Mucosa of descending colon (tissue), 3 donors: Measurements from ENCODE around the gene GPR137. TPM values are rescaled to one million over a fixed set of nuclear protein-coding genes. Genes with fewer than 3 reads are reported as not detected.

Experiments used
- ATAC-seq: fragments of 200-7000 bp; cut with Tn5 transposase; one replicate; pipeline ENCODE4 v1.9.1; 2020; ENCODE audit warnings: mild to moderate bottlenecking, moderate library complexity
- DNase-seq, 3 donors: peaks; one replicate each; pipeline ENCODE4 v3.0.0-alpha.2; 2020
- H3K36me3 ChIP-seq: fragments of 200-600 bp; one replicate; pipeline ENCODE4 v1.8.0; 2021; ENCODE audit warnings: low read depth, mild to moderate bottlenecking
- H3K4me1 ChIP-seq: fragments of 200-600 bp; one replicate; pipeline ENCODE4 v1.8.0; 2021; ENCODE audit warnings: low read depth, mild to moderate bottlenecking
- H3K4me3 ChIP-seq: fragments of 200-600 bp; one replicate; pipeline ENCODE4 v1.8.0; 2021; ENCODE audit warnings: mild to moderate bottlenecking
- H3K9me3 ChIP-seq: fragments of 200-600 bp; one replicate; pipeline ENCODE4 v1.8.0; 2021; ENCODE audit warnings: mild to moderate bottlenecking
- CTCF ChIP-seq: fragments of 200-600 bp; IDR thresholded peaks from one replicate; pipeline ENCODE4 v1.8.0; 2022; ENCODE audit warnings: antibody characterized with exemption, mild to moderate bottlenecking
- intact Hi-C, 2 donors: fragments of 100-400 bp; cut with DNase I in 1 of 2; cut with micrococcal nuclease in 1 of 2; formaldehyde crosslinking; loops; one replicate each; pipeline versions ENCODE4 v1.11.0 to v1.11.1; 2022; cut with DNase I, micrococcal nuclease
- total RNA-seq, 3 donors: library from RNA; stranded (reverse); fragmentation: NEBNext Ultra II Directional in 2 of 3; extraction: Animal tissue kit (Norgen Biotek cat#: 25700) in 2 of 3; gene quantifications; one replicate each; pipeline versions ENCODE4 v1.2.1 to v1.2.4, GENCODE V29; 2021 to 2023
- donor health status: DM: no; HTN: no; CAD: no; lungs with moderate emphysema.
- donor health status: DM: no; HTN: no; CAD: no.
- donor health status: DM: no; HTN: yes; CAD: no.

GPR137 gene
- total RNA-seq, 3 donors from 2014 or later, result 31.2 to 46.7 (median 40.6) TPM

DNA sequence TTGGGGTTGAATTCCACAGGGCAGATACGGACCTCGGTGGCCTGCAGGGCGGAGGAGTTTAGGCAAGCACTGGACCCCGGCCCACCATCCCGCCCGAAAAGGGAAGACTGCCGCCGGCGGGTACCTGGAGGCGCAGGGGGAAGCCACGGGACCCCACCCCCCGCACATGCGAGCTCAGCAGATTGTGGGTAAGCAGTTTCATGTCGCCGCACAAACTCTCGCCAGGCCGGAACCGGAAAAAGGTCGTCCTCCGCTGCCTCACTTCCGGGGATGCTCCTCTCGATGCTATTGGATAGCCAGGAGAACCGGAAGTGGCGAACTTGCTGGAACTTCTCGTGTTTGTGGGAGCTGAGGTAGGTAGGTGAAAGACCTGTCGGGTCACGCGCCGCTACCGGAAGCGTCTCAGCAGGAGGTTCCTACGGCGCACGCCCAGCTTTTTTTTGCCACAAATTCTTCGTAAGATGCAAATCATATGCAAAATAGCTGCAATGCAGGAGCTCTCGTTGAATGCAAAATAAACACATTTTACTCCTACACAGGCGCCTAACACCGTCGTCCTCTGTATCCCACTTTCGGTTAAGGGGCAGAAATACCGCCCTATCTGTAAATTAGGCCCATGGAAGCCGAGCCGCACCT lies 31.8 kb downstream of the GPR137 start, which contains the start of gene TRMT112:
TRMT112 (minus strand) TSS at position 235 of the 636 bp plus-strand sequence; CDS start at position 202, 33 bp downstream.
- ATAC-seq, result peak; percentile 70
- H3K4me1 ChIP-seq, result peaks cover 32% of the 10 kb centered on the region
- no peaks in the 10 kb centered on the region for H3K9me3 ChIP-seq
- no peak for TF ChIP-seq CTCF
- peak; percentile 94 to 98 (median 96) for DNase-seq
- intact Hi-C loops, result no loop called here
- peak within 1 kb of the TSS; percentile 69 for H3K4me3 ChIP-seq
- peaks cover 6% of the 10 kb centered on the region for H3K36me3 ChIP-seq

- peak; percentile 95 to 99 (median 98) for DNase-seq
- H3K4me3 ChIP-seq, result peak within 1 kb of the TSS; percentile 69
- H3K4me1 ChIP-seq, result peaks cover 32% of the 10 kb centered on the region
- no peaks in the 10 kb centered on the region for H3K9me3 ChIP-seq
- H3K36me3 ChIP-seq, result peaks cover 6% of the 10 kb centered on the region
- peak; percentile 79 for ATAC-seq
- intact Hi-C loops, result no loop called here
- peak; percentile 33 for TF ChIP-seq CTCF
These were observed 32.5 kb downstream of the GPR137 start, which contains the start of gene PRDX5 for GRCh38 chr11:64317961-64318765. PRDX5 (plus strand) TSS chr11:64318121; CDS start chr11:64318216, 95 bp downstream.

- Histone ChIP-seq H3K4me1 (peaks cover 28% of the 10 kb centered on the region), H3K36me3 (peaks cover 6% of the 10 kb centered on the region), H3K4me3 (peak overlapping the region; percentile 69), H3K9me3 (no peaks in the 10 kb centered on the region)
- TF ChIP-seq CTCF, result no peak
- DNase-seq (peak; percentile 67 to 72 (median 70)), ATAC-seq (no peak)
- intact Hi-C loops, result no loop called here
These were observed 33.4 kb downstream of the GPR137 start for GRCh38 chr11:64318766-64319761.

GRCh38 chr11:64320556-64320955 lies 34.9 kb downstream of the GPR137 start:
- DNase-seq (peak in 2 of 3 donors; percentile 30 to 48), ATAC-seq (no peak)
- Histone ChIP-seq H3K4me1 (peaks cover 28% of the 10 kb centered on the region), H3K36me3 (no peaks in the 10 kb centered on the region), H3K4me3 (no peak overlapping the region), H3K9me3 (no peaks in the 10 kb centered on the region)
- intact Hi-C loops, result no loop called here
- no peak for TF ChIP-seq CTCF

GRCh38 chr11:64321026-64321425 lies 35.4 kb downstream of the GPR137 start:
- H3K4me3 ChIP-seq, result no peak overlapping the region
- intact Hi-C loops, result no loop called here
- no peaks in the 10 kb centered on the region for H3K9me3 ChIP-seq
- no peaks in the 10 kb centered on the region for H3K36me3 ChIP-seq
- TF ChIP-seq CTCF, result no peak
- peaks cover 26% of the 10 kb centered on the region for H3K4me1 ChIP-seq
- no peak for DNase-seq
- no peak for ATAC-seq
